Measurements from ENCODE around the gene MARS1.

- peak; percentile 76 for TF ChIP-seq CTCF (IDR thresholded peaks at IDR 0.05; ENCODE audit: insufficient read depth, low read length)
- no peak for TF ChIP-seq POLR2AphosphoS5 (IDR thresholded peaks at IDR 0.05; ENCODE audit: low read depth)
- TF ChIP-seq SPI1 (IDR thresholded peaks at IDR 0.05; ENCODE audit: borderline replicate concordance, low read depth), result peak; percentile 17; the same call in 1 of the 2 replicates
Measured at GRCh38 chr12:57459055-57459749, 28.7 kb upstream of the MARS1 start.

All from HL-60 (cell line).